VCaP (cell line): ENCODE results near the gene PKM.

ENCODE experiments used
- H3K27ac ChIP-seq: fragments of 450-650 bp; 2 replicates; pipeline ENCODE4 v1.5.1; 2017
- TF ChIP-seq, protein P1 (sequence below): fragments of 450-650 bp; conservative IDR thresholded peaks from 2 replicates; pipeline ENCODE4 v1.5.1; 2017; ENCODE audit warnings: mild to moderate bottlenecking, moderate library complexity

Gene PKM

GRCh38 chr15:72271895-72272212 lies 40.9 kb upstream of the PKM start:
- TF ChIP-seq, protein P1, sequence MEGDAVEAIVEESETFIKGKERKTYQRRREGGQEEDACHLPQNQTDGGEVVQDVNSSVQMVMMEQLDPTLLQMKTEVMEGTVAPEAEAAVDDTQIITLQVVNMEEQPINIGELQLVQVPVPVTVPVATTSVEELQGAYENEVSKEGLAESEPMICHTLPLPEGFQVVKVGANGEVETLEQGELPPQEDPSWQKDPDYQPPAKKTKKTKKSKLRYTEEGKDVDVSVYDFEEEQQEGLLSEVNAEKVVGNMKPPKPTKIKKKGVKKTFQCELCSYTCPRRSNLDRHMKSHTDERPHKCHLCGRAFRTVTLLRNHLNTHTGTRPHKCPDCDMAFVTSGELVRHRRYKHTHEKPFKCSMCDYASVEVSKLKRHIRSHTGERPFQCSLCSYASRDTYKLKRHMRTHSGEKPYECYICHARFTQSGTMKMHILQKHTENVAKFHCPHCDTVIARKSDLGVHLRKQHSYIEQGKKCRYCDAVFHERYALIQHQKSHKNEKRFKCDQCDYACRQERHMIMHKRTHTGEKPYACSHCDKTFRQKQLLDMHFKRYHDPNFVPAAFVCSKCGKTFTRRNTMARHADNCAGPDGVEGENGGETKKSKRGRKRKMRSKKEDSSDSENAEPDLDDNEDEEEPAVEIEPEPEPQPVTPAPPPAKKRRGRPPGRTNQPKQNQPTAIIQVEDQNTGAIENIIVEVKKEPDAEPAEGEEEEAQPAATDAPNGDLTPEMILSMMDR = no peak
- no peak overlapping the region for H3K27ac ChIP-seq

DNA sequence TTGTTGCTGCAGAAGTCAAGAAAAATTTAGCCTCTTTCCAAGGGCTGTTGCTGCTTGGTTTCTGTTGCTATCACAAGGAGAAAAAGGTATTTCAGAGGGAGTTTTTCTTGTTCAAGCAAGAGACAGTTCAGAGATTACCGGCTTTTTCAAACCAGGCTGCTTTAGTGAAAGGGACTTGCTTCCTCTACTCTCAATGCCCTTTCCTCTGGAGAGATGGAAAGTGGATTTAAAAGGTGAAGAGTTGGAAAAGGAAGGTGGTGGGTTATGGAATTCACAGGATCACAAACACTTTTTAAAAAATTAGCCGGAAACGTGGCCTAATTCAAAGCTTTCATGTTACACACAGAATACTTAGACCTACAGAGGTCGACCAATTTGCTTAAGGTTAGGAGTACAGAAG lies 40.2 kb upstream of the PKM start:
- TF ChIP-seq, protein P1 = no peak

GRCh38 chr15:72269739-72270138 lies 38.7 kb upstream of the PKM start:
- TF ChIP-seq, protein P1 = no peak
- no peak overlapping the region for H3K27ac ChIP-seq

More for the DNA sequence above, 40.2 kb upstream of the PKM start:
- no peak overlapping the region for H3K27ac ChIP-seq

DNA sequence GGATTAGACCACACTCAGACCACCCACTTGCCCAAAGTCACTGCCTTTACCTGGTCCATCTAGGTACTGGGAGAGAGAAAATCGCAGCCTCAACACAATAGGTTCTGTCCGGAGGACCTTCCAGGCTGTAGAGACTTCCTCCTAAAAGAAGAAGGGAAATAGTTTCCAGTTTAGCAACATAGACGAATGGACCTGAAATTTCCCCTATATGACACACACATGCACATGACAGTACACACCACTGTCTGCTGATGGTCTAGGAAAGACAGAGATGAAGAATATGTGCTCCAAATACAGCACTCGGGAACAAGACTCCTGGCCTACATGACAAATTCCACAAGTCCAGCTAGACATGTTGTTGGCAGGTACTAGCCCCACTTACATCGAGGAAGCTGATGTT lies 34.0 kb upstream of the PKM start:
- TF ChIP-seq, protein P1 = no peak
- no peak overlapping the region for H3K27ac ChIP-seq

GRCh38 chr15:72252663-72253299 lies 21.8 kb upstream of the PKM start:
- no peak overlapping the region for H3K27ac ChIP-seq
- TF ChIP-seq, protein P1 = no peak

- TF ChIP-seq, protein P1 = no peak
- no peak overlapping the region for H3K27ac ChIP-seq
These were observed 18.3 kb upstream of the PKM start for GRCh38 chr15:72249142-72249810.

DNA sequence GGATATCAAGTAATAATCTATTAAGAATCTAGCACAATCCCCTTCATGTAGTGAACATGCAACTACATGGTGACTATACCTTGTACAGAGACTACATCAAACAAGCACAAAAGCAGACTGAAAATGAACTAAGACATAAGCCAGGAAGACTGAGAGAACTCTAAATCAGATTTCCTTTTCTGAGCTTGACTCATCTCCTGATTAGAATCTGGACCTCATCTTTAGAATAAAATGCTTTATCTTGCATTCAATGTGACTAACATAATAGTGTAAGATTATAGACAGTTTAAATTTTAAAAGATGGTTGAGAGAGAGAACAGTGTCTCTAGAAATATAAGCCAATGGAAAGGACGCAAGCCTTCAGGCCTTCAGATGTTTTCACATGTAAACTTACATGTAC lies 17.5 kb upstream of the PKM start:
- H3K27ac ChIP-seq = no peak overlapping the region
- TF ChIP-seq, protein P1 = no peak
